Right lung (tissue), 5 donors: ENCODE results near the gene PRDM2. TPM values are rescaled to one million over a fixed set of nuclear protein-coding genes. Genes with fewer than 3 reads are reported as not detected.

Source experiments
- DNase-seq, 2 donors: peaks; one replicate each; pipeline ENCODE4 v3.0.0-alpha.2; 2013
- polyA plus RNA-seq, 5 donors: library from polyadenylated mRNA; unstranded; fragments of 120-200 nt; gene quantifications; one replicate each; pipeline versions ENCODE4 v1.2.1 to v1.2.3, GENCODE V29; 2013; ENCODE audit warnings: inconsistent platforms in 1 of 5, low replicate concordance in 1 of 5; ENCODE audit not compliant: insufficient read length in 5 of 5, insufficient read depth in 1 of 5

PRDM2 gene
- polyA plus RNA-seq, 5 donors = 40.5 to 47.9 (median 42.6) TPM

DNA sequence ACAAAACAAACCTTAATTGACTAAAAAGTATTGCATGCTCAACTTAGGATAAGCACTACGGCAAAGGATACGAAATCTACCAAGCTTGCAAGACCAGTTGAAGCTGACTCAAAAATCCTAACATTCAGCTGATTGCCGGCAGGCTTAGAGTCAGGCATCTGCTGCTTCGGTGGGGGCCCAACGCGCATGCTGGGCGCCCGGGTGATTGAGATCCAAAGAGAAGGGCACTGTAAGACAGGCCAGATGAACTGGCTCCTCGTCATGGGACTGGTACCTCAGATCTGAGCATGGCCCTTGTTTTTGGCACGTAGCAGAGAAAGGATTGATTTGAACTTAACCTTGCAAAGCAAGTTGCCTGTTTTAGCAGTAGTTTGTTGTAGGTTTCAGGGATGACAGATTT lies 86.6 kb downstream of the PRDM2 start:
- DNase-seq = no peak

- no peak for DNase-seq
Observed at GRCh38 chr1:13788795-13789194, 88.8 kb downstream of the PRDM2 start.

DNA sequence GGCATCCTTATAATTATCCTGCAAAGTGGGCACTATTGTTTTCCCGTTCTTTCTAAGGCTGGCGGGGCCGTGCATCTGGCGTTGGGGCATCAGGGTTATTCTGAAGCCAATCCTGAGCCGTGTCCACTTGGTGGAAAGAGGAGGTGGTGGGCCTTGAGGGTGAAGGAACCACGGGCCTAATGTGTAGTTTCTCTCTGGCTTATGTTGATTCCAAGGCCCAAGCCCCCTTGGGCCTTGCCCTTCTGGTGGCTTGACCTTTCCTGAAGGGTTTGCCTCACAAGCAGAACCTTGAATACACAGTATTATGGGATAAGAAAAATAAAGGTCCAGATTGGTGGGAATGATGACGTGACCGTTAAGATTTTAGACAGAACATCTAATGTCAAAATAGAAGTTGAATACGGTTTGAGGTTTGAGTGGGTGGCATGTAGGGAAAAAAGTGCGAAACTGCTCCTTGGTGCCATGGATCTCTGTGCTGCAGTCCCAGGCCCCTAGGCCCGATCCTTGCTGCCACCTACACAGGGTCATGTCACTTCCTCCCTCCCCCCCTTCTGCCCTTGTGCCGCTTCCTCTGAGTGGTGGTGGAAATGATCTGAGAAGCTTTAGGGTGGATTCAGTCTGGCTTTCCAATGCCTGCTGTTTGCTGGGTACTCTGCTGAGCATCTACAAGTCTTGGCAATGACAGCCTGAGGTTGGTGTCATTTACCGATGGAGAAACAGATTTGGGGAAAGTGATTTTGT lies 90.5 kb downstream of the PRDM2 start:
- DNase-seq = no peak

DNA sequence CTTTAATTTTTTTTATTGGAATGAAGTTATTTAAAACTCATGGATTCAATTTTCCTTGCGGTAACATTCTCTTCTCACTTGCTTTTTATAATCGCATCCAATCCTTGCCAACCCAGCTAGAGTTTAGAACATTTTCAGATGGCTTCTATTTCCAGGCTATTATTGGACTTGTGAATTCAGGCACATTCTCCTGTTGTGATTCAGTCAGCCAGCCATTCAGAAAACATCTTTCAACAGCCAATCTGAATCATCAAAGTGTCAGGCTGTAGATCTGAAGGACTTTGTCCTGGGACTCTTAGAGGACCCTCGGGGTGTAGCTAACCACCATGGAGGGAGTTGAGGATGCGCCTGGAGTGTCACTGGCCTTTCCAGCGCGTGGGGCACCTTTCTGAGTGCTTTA lies 92.4 kb downstream of the PRDM2 start:
- no peak for DNase-seq

DNA sequence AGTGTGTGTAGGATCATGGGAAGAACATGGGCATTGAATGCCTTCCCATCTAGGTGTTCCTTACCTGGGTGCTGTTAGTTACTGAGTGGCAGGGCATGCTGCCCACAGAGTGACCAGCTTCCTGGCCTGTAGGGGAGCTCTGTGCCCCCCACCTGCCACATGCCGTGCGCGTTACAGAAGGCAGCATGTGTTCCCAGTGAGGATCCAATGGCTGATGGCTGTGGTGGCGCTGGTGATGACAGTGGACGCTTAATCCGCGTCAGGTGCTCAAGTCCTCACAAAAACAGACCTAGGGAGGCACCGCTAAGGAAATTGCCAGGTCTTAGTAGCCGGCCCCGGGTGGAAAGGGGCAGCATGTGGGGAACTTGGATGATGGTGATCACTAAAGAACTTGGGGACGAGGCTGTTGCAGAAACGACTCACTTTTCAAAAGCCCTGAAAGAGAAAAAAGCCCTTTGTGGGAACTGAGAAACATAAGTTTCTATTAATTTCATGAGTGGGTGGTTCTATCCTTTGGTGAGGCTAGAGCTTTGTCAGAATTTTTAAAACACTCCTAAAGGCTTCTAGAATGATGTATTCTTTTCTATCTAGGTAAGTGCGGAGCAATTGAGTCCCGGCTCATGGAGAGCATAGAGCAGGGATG lies 93.2 kb downstream of the PRDM2 start:
- no peak for DNase-seq

- DNase-seq = no peak
Observed at GRCh38 chr1:13794231-13795187, 94.5 kb downstream of the PRDM2 start.

DNA sequence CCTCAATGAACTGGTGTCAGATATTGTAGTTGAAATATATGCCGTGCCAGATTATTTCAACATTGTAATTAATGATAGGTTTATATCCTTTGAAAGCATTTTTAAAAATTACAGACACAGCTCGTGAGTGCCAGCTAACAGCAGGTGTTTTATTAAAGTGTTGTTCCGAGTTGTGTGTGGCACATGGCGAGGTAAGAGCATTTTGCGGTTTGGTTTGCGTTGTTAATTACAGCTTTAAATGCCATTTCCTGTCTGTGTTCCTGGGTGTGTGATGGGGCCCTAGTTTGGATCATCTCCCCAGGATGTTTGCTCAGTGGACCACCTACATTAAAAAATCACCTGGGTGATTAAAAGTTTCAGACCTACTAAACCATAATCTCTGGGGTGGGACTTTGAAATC lies 97.4 kb downstream of the PRDM2 start:
- DNase-seq = no peak

GRCh38 chr1:13798120-13798519 lies 98.1 kb downstream of the PRDM2 start:
- no peak for DNase-seq

DNA sequence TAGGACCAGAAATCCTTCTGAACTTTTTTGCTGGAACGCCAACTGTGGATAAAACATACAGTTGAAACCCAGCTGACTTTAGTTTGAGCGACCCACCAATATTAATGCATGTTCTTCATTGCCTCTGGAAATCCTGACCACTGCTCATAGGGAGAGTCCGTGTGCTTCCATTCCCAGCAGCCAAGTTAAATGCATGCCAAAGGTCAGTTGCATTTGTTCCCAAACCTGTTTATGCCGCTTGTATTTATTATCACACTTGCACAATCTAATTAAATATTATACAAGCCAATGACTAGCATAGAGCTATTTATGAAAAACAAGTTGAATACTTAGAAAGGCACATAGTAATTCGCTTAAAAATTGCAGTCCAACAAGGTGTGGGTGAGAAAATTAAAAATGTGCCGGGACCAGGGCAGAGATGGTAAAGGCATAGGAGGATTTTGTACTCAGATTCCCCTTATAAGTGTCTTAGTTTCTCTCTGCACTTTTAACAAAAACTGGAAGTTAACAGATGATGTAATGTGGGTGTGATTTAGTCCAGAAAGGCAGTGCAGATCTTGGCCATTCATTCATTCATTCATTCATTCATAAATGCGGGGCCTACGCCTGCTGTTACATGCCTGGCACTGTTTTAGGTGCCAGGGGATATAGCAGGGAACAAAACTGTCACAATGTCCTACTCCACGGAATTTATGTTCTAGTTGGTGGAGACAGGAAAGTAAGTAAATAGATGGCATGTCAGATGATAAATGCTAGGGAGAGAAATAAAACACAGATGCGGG lies 99.7 kb downstream of the PRDM2 start:
- no peak for DNase-seq

DNA sequence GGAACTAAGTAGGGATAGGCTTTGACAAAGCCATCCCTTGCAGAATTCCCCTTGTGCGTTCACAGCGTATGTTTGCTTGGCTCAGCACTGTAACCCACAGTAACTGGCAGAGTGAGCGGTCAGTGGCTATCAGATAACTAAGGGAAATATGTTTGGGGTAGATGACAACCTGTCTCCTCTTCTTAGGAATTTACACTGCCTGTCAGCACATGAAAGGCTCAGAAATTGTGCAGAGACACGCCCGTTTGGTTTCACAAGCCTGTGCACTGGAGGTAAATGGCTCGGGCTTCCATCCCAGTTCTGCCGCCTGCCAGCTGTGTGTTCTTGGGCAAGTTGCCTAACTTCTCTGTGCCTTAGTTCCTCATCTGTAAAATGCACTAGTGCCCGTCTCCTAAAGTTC lies 101.2 kb downstream of the PRDM2 start:
- no peak for DNase-seq

GRCh38 chr1:13801655-13802486 lies 101.9 kb downstream of the PRDM2 start:
- DNase-seq = no peak

DNA sequence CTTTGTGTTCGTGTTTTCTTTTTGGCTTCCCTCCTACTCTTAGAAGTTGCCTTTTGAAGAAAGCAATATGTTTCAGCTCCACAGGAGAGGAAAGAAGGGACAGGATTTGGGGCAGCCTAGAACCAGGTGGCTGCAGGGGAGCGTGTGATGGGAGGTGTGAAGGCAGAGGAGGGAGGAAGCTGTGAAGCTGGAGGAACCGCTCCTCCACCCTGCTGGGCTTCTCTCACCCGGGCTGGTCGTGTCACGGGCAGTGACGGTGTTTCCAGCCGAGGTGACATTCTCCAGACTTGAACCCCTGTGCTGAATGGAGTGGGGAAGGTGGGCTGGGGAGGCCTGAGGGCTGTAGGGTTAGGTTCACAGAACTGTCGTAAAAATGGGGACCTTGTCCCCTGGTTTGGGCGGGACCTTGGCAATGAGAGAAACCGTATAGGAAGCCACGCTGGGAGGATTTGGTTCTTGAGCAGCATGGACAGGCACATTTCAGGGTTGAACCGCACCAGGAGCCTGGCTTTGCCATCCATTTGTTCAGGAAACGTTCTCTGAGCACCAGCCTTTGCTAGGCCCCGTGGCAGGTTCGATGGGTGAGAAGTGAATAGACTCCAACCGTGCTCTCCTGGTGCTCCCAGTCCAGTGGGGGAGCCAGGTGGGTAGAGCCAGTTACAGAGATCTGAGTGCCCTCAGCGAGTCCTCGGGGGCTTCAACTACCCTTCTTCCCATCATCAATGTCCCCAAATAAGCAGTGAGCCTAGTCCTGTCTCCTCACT lies 103.0 kb downstream of the PRDM2 start:
- DNase-seq = no peak

- no peak for DNase-seq
Observed at GRCh38 chr1:13803546-13804239, 103.7 kb downstream of the PRDM2 start.

DNA sequence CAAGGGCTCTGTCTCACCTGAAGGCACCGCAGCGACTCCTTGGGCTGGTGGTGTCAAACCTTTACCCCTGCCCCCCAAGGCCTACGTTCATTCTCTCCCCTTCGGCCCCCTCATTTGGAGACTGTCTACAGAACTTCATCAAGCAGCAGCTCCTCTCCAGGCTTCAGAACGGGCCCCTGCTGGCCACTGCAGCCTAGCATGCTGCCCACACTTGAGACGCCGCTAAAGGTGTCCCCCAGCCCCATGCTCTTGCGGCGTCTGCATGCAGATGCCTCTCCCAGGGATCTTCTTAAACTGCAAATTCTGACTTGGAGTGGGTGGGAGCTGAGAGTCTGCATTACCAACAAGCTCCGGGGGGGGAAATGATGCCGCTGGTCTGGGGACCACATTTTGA lies 104.2 kb downstream of the PRDM2 start:
- no peak for DNase-seq

GRCh38 chr1:13805431-13805830 lies 105.4 kb downstream of the PRDM2 start:
- DNase-seq = no peak

DNA sequence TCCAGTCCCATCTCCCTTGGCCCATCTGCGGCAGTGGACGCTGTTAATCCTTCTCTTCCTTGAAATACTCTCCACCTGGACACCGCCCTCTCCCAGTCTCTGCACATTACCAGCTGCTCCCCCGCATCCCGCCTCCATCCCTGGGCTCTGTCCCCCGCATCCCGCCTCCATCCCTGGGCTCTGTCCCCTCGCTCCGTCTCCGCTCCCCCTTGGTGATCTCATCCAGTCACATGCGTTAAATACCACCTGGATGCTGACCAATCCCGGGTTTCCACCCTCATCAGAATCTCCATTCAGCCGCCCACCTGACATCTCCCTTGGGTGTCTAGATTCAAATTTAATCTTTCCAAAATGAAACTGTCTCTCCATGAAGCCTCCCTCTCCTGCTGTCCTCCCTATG lies 106.1 kb downstream of the PRDM2 start:
- no peak for DNase-seq

GRCh38 chr1:13807209-13807608 lies 107.2 kb downstream of the PRDM2 start:
- no peak for DNase-seq

- no peak for DNase-seq
Observed at GRCh38 chr1:13808729-13809131, 108.7 kb downstream of the PRDM2 start.

DNA sequence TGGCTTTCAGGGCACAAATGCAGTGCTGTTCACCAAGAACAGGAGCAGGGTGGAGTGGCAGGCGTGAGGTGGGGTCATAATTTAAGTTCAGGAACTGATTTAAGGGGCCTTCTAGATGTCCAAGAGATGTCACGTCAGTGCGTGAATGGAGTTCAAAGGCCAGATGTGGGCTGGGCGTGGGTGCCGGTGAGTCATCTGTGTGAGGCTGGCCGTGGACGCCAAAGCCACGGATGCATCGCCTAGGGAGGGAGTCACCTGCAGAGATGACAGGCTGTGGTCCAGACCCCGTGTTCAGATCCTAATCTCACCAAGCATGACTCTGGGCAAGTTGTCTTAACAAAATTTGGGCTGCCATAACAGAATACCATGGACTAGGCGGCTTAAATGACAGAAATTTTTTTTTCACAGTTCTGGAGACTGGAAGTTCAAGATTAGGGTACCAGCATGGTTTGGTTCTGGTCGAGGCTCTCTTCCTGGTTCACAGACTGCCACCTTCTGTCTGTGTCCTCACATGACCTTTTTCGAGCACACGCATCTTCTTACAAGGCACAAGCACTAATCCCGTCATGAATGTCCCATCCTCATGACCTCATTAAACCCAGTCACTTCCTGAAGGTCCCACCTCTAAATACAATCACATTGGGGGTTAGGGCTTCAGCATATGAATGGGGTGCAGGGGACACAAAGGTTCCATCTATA lies 109.6 kb downstream of the PRDM2 start:
- no peak for DNase-seq
